ENCODE results near the gene CA9. TPM values are rescaled to one million over a fixed set of nuclear protein-coding genes. Genes with fewer than 3 reads are reported as not detected.

The CA9 gene
- total and polyA plus RNA-seq, 9 of the 15 experiments (the other 6 are each of a cell fraction or from before 2014, with no cell fraction given) = 0.15 to 10.6 (median 0.60) TPM; not detected in 4

- TF ChIP-seq AFF1 (IDR thresholded peaks at IDR 0.05; ENCODE audit: low read depth in 1 of 2, partially characterized antibody in 2 of 2) (no peak), ZNF23 (CRISPR knock-in tag; IDR thresholded peaks at IDR 0.05) (no peak), PTBP1 (IDR thresholded peaks at IDR 0.05; ENCODE audit: low read depth, low read length) (no peak), PHB2 (IDR thresholded peaks at IDR 0.05; ENCODE audit: low read depth) (no peak)
Observed at GRCh38 chr9:35691757-35692301, 18.1 kb downstream of the CA9 start (continued).

GRCh38 chr9:35695943-35696401, 22.2 kb downstream of the CA9 start:
- Histone ChIP-seq H3K4me2 (ENCODE audit: insufficient read depth, low read length) (no peak overlapping the region), H3K4me1 (replicated peaks in 1 of 2; ENCODE audit: control insufficient read depth in 2 of 2, insufficient read depth in 2 of 2, low read length in 2 of 2) (peaks cover 4% of the 10 kb centered on the region in 2 experiments; a peak in 4 of 5 replicates), H3K9me3 (replicated peaks; ENCODE audit: control insufficient read depth, insufficient read depth, low read depth, low read length) (no peaks in the 10 kb centered on the region), H4K20me1 (replicated peaks; ENCODE audit: control insufficient read depth, insufficient read depth, low read length) (no peaks in the 10 kb centered on the region), H2AFZ (ENCODE audit: low read depth, low read length) (no peak overlapping the region), H3K9ac (ENCODE audit: insufficient read depth in 1 of 2, low read depth in 2 of 2, low read length in 2 of 2) (no peak overlapping the region), H3K27me3 (ENCODE audit: control insufficient read depth in 2 of 2, insufficient read depth in 2 of 2, low read length in 2 of 2) (no peaks in the 10 kb centered on the region), H3K27ac (ENCODE audit: extremely low read depth, low read depth, low read length) (no peak overlapping the region), H3K4me3 (no peak overlapping the region), H3K9me1 (ENCODE audit: control insufficient read depth, insufficient read depth, low read length) (no peaks in the 10 kb centered on the region), H3K79me2 (ENCODE audit: control insufficient read depth, insufficient read depth, low read length) (no peaks in the 10 kb centered on the region), H3K36me3 (ENCODE audit: control insufficient read depth, insufficient read depth, low read length) (peaks cover 53% of the 10 kb centered on the region)
- BruUV-seq (replicated peaks) = no TSS peak
- POLR2A ChIA-PET = interaction anchor here (0.6 to 1.9 kb wide), 8 partner anchors 10 to 36 kb away, joined by 3 to 8 read pairs (median 3); partner anchors contain the start of genes CREB3 and TLN1
- CTCF ChIA-PET (ENCODE audit: low intra/inter-chr PET ratio) = no interaction called here
- FAIRE-seq (no peak), DNase-seq (ENCODE audit: extremely low read depth in 1 of 4, low spot score in 3 of 4) (no peak), ATAC-seq (no peak)
- intact Hi-C loops (cut with micrococcal nuclease) (loop anchor here (2.0 to 5.0 kb wide), 2 partner anchors 33 to 39 kb away; partner anchors contain the start of genes CCDC107 and RMRP), in situ Hi-C loops (cut with MboI) (no loop called here)
- WGBS (ENCODE audit: insufficient coverage, low coverage, missing lambda C conversion rate) = 100% methylated on average over 3 of the region's 3 CpGs
- TF ChIP-seq POLR2A (conservative IDR thresholded peaks at IDR 0.05) (peak; percentile 42; the same call in 1 of the 2 replicates), ZFP91 (CRISPR knock-in tag; IDR thresholded peaks at IDR 0.05) (no peak)

Measured in K562 (cell line).